GM21619 (cell line): ENCODE data around the gene ACAA1.

Experiments
- ATAC-seq: cut with Tn5 transposase; IDR thresholded peaks from one replicate; pipeline ENCODE4 v1.9.1; 2021; ENCODE audit not compliant: unreplicated experiment

ACAA1 gene

DNA sequence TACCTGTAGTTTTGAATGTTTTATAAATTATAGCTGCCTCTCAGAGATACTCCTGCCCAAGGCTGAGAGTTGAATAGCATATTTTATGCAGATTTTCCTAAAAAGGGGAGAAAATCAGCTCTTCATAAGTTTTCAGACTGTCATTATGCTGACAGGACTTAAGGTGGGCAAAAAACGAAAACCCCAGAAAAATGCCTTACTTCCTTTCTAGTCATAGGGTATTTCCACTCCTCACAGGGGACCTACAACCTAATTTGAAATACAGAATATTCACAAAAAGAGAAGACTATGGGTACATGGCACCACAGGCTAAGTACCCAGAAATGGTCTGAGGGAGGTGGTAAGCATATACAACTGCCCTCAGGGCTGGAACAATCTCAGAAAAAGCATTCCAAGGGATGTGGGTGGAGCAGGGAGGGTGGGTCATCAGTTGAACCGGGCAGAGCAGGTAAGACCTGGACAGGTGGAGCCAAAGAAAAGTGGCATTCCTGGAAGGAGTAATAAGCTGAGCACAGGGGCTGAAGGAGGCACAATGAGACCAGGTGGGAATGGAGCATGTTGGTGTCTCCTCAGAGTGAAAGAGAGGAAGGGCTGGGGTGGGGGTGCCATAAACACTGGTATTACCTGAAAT lies 17.8 kb upstream of the ACAA1 start:
- no peak for ATAC-seq

DNA sequence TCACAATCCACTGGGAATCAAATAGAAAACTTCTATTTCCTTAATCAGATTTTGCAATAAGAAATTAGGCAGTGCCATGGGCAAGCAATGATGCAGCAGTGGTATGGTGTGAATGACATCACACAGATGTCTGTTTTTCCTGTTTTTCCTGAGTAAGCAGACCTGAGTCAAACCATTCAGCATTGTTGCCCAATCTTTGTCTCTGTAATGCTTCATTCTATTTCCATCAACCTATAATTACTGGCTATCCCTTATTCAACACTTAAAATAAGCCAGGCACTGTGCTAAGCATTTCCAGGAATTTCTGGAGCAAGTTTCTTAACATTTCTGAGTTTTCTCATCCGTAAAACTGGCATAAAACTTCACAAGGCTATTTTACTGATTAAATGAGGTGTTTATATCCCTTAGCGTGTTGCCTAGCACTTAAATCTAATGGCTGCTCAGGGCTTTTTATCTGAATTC lies 17.1 kb upstream of the ACAA1 start:
- ATAC-seq: no peak

DNA sequence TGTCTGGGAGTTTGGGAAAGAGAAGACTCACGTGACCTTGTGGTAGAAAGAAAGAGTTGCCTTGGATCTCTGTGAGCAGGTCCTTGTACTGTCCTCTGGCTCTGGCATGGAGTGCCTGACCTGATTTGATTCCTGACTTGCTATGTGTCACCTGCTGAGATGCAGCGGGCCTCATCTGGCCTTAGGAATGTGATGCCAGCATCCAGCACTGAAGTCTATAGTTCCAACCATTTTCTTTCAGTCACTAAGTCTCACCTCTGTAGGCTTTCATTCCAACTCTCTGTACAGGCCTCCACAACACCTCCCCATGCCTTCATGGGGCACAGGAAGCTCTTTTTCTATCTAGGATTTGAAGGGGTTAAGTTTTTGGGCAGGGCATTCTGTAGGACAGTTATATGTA lies 16.3 kb upstream of the ACAA1 start:
- ATAC-seq: no peak

DNA sequence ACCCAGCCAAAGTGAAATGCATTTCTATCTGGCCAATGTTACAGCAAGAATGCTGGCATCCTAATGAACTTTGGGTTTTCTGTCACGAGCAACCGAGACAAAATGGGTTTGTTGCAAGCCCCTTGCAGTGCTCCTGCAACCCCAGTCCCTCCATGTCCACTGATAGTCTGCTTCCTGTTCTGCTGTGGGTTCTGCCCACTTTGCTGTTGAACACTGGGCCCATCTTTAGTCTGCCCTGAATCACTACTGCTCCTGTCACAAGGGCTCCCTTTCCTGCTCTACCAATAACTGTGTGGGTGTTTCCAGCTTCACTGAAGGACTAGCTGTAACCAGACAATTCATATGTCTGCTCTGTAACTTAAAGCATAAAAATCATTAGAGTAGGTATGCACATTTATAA lies 15.7 kb upstream of the ACAA1 start:
- no peak for ATAC-seq

DNA sequence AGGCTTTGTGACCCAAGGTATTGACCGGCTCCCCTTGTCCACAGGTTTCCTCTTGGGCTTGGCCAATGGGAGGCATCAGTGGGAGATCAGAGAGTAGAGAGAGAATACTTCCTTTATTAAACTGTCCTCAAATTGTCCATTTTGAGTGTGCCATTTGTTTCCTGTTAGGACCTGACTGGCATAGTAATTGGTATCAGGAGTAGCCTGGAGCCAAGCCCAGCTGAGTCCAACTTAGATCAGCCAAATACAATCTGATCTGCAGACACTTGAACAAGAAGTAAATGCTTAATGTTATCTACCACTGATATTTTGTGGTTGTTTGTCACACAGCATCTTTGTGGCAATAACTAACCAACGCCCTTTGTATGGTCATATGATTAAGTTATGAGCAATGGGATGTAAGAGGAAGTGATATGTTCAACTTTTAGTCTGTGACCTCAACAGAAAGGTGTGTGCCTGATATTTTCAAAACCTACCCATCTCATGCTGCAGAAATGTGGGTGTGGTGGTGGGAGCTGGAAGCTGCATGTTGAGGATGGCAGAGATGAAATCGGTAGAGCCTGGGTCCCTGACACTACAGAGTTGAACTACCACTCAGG lies 14.8 kb upstream of the ACAA1 start:
- ATAC-seq: no peak

DNA sequence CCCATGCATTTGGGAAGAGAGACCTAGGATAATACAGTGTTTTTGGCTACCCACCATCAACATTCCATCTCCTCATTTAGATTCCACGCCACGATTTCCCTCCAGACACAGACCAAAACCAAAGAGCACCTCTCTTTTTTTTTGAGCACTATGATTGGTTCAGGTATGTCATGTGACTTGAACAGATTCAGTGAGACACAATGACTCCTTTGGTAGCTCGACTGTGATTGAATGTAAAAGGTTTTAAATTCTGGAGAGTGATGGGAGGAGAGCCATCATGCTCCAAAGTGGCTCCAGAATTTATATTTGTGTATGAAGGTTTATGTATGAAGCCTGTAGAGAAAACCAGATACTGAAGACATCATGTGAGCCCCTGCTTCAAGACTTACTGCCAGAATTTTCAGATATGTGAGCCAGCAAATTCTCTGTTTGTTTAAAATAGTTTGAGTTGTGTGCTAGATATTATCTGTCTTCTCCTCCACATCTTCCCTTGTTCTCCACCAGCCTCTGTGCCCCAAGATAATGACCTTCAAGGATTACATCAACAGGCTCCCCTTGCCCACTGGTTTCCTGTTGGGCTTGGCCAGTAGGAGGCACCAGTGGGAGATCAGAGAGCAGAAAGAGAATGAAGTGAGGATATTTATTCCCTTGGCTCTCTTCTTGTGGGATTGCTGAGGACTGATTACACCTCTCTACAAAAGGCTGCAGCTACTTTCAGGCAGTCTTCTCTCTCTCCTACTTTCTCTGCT lies 14.0 kb upstream of the ACAA1 start:
- no peak for ATAC-seq

DNA sequence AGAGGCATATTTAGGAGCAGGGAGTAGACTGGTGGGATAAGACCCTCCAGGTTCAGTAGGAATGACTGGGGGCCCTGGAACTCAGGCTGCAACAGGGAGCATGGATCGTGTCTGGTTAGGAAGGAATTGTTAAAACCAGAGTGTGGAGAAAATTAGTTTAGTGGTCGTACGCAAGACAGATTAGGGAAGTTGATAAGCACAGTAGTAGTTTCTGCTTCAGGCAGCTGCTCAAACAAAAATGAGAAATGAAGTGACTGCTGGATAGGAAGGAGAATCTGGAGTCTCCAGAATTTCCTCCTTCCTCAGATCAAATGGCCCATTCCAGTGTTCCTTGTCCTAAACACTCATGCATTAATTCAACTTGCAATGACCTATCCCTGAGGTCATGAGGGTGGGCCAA lies 12.8 kb upstream of the ACAA1 start:
- no peak for ATAC-seq

DNA sequence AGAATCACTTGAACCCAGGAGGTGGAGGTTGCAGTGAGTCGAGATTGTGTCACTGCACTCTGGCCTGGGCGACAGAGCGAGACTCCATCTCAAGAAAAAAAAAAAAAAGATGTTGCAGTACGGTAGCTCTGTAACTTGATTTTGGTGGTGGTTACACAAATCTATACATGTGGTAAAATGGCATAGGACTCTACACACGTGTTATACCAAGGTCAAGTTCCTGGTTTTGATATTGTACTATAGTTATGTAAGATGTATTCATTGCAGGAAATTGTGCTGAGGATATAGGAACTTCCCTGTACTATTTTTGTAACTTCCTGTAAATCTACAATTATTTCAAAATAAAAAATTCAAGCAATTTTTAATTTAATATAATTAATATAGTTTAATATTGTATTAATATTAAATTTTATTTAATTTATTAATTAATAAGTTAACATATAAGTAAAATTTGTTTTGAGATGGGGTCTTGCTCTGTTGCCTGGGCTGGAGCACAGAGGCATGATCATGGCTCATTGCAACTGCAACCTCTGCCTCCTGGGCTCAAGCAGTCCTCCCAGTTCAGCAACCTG lies 11.5 kb upstream of the ACAA1 start:
- ATAC-seq: no peak

DNA sequence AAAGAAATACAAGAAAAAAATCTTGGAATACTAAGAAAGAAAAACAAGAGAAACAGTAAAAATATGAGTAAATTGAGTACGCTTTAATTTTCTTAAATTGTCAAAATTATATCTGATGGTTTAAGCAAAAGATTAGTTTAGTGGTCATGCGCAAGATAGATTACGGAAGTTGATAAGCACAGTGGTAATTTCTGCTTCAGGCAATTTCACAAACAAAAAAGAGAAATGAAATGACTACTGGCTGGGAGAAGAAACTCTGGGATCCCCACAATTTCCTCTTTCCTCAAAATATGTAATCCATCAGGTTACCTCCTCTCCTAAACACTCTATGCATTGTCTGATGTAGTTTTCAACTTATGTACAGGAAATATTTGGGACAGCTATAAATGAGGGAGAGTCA lies 10.5 kb upstream of the ACAA1 start:
- ATAC-seq: no peak

DNA sequence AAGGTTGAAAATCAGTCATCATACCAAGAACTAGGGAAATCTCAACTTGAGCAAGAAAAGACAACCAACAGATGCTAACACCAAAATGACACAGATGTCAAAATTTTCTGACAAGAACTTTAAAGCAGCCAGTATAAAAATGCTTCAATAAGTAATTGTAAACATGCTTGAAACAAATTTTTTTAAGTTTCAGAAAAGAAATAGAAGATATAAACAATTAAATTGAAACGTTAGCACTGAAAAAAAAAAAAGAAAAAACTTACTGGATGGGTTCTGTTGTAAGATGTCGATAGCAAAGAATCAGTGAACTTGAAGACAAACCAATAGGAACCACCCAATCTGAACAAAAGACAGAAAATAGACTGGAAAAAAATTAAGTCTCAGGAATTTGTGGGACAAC lies 9.6 kb upstream of the ACAA1 start:
- ATAC-seq: no peak

DNA sequence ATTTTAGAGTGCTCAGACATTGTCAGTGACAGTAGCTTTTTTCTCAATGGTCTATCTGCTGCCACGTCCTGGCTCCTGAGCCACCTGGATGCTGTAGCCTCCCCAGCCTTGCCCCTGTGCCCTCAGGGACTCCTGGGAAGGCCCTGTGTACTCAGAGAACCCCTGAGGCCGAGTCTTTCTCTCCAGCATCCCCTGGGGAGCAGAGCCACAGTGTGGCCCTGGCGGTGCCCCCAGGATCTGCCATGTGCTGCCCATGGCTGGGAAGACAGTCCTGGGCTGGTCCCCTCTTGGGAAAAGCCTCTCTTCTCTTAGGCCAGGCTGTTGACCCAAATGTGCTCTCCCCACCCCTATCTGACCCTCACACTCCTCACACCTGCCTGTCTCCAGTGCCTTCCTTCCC lies 6.6 kb upstream of the ACAA1 start:
- no peak for ATAC-seq

DNA sequence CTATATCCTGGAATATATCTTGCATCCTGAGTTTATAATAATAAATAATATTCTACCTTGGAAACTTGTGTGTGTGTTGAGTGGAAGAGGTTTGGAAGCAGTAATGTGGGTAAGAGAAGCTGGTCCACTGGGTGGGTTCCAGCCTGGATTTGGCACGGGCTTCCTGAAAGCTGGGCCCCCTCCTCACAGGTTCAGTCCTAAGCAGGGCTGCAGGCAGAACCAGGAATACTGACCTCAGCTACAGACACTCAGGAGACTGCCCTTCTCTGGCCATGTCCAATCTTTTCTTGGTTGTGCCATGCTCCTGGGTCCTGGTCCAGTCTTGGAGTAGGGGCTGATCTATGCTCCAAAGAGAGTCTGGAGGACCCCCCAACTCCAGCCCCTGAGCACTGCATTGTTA lies 6.0 kb upstream of the ACAA1 start:
- ATAC-seq: no peak

DNA sequence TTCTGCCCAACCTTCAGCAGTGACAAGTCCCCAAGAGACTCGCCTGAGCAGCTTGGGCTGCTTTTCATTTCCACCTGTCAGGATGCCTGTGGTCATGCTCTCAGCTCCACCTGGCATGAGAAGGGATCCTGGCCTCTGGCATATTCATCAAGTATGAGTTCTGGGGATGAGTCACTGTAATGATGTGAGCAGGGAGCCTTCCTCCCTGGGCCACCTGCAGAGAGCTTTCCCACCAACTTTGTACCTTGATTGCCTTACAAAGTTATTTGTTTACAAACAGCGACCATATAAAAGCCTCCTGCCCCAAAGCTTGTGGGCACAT lies 5.0 kb upstream of the ACAA1 start:
- no peak for ATAC-seq

DNA sequence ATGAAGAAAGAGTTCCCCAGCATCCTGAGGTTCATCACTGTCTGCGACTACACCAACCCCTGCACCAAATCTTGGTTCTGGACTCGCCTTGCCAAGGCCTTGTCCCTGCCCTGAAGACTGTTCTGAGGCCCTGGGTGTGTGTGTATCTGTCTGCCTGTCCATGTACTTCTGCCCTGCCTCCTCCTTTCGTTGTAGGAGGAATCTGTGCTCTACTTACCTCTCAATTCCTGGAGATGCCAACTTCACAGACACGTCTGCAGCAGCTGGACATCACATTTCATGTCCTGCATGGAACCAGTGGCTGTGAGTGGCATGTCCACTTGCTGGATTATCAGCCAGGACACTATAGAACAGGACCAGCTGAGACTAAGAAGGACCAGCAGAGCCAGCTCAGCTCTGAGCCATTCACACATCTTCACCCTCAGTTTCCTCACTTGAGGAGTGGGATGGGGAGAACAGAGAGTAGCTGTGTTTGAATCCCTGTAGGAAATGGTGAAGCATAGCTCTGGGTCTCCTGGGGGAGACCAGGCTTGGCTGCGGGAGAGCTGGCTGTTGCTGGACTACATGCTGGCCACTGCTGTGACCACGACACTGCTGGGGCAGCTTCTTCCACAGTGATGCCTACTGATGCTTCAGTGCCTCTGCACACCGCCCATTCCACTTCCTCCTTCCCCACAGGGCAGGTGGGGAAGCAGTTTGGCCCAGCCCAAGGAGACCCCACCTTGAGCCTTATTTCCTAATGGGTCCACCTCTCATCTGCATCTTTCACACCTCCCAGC lies 4.4 kb upstream of the ACAA1 start:
- ATAC-seq: no peak

DNA sequence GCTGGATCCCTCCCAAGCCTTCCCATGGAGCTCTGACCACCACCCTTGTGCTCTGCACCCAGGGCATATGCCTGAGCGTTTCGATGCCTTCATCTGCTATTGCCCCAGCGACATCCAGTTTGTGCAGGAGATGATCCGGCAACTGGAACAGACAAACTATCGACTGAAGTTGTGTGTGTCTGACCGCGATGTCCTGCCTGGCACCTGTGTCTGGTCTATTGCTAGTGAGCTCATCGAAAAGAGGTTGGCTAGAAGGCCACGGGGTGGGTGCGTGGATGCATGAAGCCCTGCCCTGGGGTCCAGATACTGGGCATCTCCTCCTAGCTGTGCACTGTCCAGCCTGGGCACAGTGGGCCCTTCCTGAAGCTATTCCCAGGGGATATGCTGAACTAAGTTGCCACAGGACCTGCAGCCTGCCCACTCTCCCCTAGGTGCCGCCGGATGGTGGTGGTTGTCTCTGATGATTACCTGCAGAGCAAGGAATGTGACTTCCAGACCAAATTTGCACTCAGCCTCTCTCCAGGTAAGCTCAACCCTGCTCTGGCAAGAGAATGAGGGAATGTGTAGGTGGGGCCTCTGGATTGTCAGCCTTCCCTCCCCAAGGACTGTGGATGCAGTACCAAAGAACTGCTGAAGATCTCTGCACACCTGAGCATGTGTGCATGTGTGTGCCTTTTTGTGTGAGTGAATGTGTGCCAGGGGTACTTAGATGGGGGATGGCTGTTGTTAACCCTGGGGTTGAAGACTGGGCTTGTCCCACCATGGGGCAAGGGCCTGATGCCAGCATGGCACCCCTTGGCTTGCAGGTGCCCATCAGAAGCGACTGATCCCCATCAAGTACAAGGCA lies 3.6 kb upstream of the ACAA1 start:
- no peak for ATAC-seq

DNA sequence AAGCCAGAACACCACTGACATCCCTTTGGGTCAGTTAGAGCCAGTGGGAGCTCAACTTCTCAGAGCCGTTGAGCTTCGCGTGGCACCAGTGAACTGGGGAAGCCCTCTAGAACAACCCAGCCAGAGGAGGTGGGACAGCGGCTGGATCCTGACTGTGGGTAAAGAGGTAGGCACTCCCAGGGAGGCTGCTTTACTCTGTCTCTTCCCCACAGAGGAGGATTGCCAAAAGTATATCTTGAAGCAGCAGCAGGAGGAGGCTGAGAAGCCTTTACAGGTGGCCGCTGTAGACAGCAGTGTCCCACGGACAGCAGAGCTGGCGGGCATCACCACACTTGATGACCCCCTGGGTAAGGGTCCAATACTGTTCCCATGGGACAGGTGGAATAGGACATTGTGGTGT lies 2.7 kb upstream of the ACAA1 start:
- ATAC-seq: no peak

DNA sequence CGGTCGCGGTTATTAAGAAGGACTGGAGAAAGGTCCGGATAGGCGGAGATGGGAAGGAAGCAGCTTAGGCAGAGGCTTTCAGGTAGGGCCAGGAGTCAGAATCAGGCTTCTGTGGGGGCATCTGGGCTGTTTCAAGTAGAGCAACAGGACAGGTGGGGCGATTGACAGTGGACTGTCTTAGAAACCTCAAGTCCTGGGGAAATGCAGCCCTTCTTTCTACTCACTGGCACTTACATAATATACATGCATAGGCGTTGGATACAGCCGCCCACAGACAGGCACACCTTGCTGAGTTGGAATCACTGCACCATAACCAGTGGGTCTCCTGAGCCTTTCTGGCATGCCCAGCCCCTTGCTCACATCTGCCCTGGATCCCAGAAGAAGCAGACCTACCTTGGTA lies 2.3 kb upstream of the ACAA1 start:
- ATAC-seq: no peak

DNA sequence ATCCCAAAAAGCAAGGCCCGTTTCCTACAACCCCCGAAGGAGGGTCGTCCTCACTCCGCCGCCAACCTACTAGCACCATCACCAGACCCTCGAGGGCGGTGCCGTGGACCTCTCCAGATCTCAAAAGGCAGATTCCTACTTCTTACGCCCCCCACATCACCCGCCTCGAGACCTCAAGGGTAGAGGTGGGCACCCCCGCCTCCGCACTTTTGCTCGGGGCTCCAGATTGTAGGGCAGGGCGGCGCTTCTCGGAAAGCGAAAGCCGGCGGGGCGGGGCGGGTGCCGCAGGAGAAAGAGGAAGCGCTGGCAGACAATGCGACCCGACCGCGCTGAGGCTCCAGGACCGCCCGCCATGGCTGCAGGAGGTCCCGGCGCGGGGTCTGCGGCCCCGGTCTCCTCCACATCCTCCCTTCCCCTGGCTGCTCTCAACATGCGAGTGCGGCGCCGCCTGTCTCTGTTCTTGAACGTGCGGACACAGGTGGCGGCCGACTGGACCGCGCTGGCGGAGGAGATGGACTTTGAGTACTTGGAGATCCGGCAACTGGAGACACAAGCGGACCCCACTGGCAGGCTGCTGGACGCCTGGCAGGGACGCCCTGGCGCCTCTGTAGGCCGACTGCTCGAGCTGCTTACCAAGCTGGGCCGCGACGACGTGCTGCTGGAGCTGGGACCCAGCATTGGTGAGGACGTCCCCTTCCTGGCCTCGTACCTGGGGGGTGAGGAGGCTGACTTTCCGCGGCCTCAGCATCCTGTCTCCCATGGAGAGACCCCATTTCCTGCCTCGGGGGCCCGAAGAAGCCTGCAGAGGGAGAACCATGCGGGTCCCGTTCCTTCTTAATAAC lies 1.6 kb upstream of the ACAA1 start, which contains the start of gene MYD88:
MYD88 (plus strand) TSS at position 313 of the 842 bp plus-strand sequence; CDS start at position 353, 40 bp downstream.
- ATAC-seq: peak; percentile 34

DNA sequence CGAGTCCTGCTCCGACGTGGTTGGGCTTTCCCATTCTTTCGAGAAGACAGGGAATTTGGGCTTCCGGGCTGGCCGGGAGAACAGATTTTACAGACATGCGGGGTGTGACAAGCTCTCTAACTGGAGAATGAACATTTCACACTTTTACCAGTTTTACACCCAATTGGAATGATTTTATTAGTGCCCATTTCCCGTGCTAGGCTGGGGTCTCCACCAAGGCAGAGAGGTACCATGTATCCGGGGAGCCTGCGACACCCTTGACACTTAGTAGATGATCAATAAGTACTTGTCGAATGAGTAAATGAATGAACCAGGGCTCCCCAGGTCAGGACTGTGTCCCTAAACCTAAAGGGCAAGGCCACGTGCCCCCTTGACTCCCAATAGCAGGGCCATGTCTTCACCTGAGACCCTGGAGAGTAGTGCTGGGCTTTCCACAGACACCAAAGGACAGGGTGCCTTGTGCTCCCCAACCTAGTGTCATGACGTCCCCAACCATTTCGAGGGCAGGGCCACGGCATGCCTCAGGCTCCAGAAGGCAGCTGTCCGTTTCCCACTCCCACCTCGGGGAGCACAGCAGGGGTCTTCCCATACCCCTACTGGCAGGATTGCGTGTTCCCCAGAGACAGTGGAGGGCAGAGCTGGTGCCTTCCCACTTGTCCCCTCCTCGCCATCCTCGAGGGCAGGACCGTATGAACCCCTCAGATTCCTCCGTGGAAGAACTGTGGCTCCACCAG lies 855 bp upstream of the ACAA1 start:
- no peak for ATAC-seq
